SK-N-DZ (cell line): Measurements from ENCODE around the gene CDCA7.
A peak's percentile ranks its signal among the peaks of the same experiment; 100 is the strongest.
"Not testable (repeated sequence)": the region's sequence is repeated elsewhere in the genome, so short reads cannot be mapped to it uniquely, and the experiment has no call there.

Experiments
- DNase-seq: peaks from one replicate; pipeline ENCODE4 v3.0.0-alpha.2; 2015; ENCODE audit warnings: low spot score

CDCA7 gene

GRCh38 chr2:173358616-173359015, 3.9 kb downstream of the CDCA7 start:
- DNase-seq, result no peak

- DNase-seq, result no peak
These were observed 4.6 kb downstream of the CDCA7 start for GRCh38 chr2:173359231-173359630.

- DNase-seq, result no peak
These were observed 15.5 kb downstream of the CDCA7 start for GRCh38 chr2:173370198-173370597.

GRCh38 chr2:173371023-173371422, 16.4 kb downstream of the CDCA7 start:
- no peak for DNase-seq

GRCh38 chr2:173373290-173373689, 18.6 kb downstream of the CDCA7 start:
- no peak for DNase-seq

GRCh38 chr2:173374634-173375033, 20.0 kb downstream of the CDCA7 start:
- DNase-seq, result no peak

GRCh38 chr2:173385534-173385933, 30.9 kb downstream of the CDCA7 start:
- not testable (repeated sequence) for DNase-seq

GRCh38 chr2:173386021-173386737, 31.5 kb downstream of the CDCA7 start:
- no peak for DNase-seq

- no peak for DNase-seq
These were observed 32.0 kb downstream of the CDCA7 start for GRCh38 chr2:173386738-173387065.

- DNase-seq, result no peak
These were observed 32.4 kb downstream of the CDCA7 start for GRCh38 chr2:173387079-173387478.

GRCh38 chr2:173387660-173388059, 33.0 kb downstream of the CDCA7 start:
- no peak for DNase-seq

GRCh38 chr2:173388795-173389194, 34.1 kb downstream of the CDCA7 start:
- DNase-seq, result no peak

- DNase-seq, result no peak
These were observed 35.4 kb downstream of the CDCA7 start for GRCh38 chr2:173390036-173390435.

GRCh38 chr2:173392731-173393130, 38.1 kb downstream of the CDCA7 start:
- DNase-seq, result no peak

- DNase-seq, result no peak
These were observed 38.5 kb downstream of the CDCA7 start for GRCh38 chr2:173393186-173393585.

GRCh38 chr2:173393636-173394035, 39.0 kb downstream of the CDCA7 start:
- no peak for DNase-seq

GRCh38 chr2:173394091-173394974, 39.7 kb downstream of the CDCA7 start:
- DNase-seq, result no peak

GRCh38 chr2:173395567-173396351, 41.1 kb downstream of the CDCA7 start:
- DNase-seq, result no peak

GRCh38 chr2:173397539-173397938, 42.9 kb downstream of the CDCA7 start:
- no peak for DNase-seq

GRCh38 chr2:173399229-173399628, 44.6 kb downstream of the CDCA7 start:
- no peak for DNase-seq

- DNase-seq, result peak; percentile 46
These were observed 46.1 kb downstream of the CDCA7 start for GRCh38 chr2:173400760-173401159.

GRCh38 chr2:173401716-173402326, 47.1 kb downstream of the CDCA7 start:
- DNase-seq, result no peak
